Rectal smooth muscle tissue (tissue), 1 donor: Measurements from ENCODE around the gene UBA52.
"Not testable (repeated sequence)": the region's sequence is repeated elsewhere in the genome, so short reads cannot be mapped to it uniquely, and the experiment has no call there.

Experiments
- H3K27ac ChIP-seq: one replicate; pipeline ENCODE4 v1.7.0; 2013; ENCODE audit warnings: low read depth, low read length, inconsistent platforms
- H3K27me3 ChIP-seq: one replicate; pipeline ENCODE4 v1.7.0; 2013; ENCODE audit warnings: low read length; ENCODE audit not compliant: control insufficient read depth, insufficient read depth
- H3K36me3 ChIP-seq: one replicate; pipeline ENCODE4 v1.7.0; 2013; ENCODE audit warnings: low read length; ENCODE audit not compliant: control insufficient read depth, insufficient read depth
- H3K4me1 ChIP-seq: one replicate; pipeline ENCODE4 v1.7.0; 2013; ENCODE audit warnings: low read length; ENCODE audit not compliant: control insufficient read depth, insufficient read depth
- H3K4me3 ChIP-seq: one replicate; pipeline ENCODE4 v1.7.0; 2013; ENCODE audit warnings: low read length
- H3K9ac ChIP-seq: one replicate; pipeline ENCODE4 v1.7.0; 2013; ENCODE audit warnings: low read length

The UBA52 gene

DNA sequence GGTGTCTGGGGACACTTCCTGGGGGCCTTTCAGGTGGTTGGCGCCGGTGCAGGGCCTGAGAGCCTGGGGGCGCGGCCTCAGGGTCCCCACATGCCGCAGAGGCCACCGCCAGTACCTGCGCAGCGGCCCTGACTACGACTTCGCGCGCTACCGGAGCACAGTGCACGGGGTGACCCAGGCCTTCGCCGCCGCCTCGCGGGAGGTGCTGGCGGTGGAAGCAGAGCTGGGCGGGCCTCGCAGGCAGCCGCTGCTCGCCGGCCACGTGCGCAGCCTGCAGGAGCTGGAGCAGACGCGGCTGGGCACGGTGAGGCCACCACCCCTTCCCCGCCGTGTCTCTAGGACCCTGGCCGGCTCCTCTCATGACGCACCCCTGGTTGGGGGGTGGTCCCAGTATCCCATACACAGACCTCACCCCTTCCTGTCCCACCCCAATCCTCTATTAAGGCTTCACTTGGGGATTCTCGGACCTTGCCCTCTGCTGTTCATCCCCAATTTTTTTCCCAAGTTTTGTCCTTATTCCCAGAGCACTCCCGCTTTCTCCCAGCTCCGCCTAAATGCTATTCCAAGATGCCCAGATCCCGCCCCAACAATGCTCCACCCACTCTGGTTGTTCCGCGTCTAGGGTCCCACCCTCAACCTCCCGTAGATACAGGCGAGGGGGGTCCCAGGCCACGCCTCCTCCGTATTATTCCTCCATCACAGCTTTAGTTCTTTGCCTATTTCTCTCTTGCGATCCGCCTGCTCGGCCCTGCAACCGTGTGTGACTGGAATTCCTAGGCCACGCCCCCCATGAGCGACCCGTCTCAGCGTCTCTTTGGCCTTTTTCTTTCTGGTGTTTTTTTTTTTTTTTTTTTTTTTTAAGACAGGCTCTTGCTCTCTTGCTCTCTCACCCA, 18.0 kb downstream of the UBA52 start:
- H3K27me3 ChIP-seq, result no peaks in the 10 kb centered on the region
- H3K27ac ChIP-seq, result peak overlapping the region; percentile 73
- H3K9ac ChIP-seq, result peak overlapping the region; percentile 43

DNA sequence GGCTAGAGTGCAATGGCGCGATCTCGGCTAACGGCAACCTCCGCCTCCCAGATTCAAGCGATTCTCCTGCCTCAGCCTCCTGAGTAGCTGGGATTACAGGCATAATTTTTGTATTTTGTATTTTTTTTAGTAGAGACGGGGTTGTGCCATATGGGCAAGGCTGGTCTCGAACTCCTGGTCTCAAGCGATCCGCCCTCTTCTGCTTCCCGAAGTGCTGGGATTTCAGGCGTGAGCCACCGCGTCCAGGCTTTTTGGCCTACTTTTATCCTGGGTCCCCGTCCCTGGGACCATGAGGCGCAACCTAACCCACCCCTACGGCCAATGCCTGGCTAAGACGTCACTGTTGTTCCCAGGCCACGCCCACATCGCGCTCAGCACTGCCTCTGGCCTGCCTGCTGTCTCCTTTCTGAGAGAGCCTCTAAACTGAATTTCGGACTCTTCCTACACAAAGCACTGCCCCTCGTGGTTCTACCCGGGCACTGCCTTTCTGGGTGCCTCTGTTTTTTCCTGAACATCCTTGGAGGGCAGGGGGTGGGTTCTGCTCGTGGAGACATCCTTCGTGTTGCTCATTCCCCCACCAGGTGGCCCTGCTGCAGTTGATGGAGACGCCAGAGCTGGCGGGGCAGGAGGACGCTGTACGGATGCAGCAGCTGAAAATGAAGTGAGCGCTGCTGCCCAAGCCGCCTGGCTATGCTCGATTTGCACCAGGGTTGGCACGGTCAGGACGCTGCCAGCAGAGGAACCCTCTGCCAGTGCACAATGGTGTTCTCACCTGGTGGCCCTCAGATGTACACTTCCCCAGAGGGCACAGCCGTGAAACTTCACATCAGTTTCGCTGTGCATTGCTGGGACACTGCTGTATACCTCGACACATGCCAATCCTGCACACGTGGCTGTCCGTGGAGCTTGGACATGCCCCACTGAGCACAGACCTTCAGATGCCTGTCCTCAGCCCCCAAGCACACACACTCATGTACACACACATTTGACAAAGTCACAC, 18.9 kb downstream of the UBA52 start:
- no peak overlapping the region for H3K9ac ChIP-seq
- peaks cover 14% of the 10 kb centered on the region for H3K4me1 ChIP-seq
- H3K4me3 ChIP-seq, result no peak overlapping the region

More for the DNA sequence above, 18.0 kb downstream of the UBA52 start:
- Histone ChIP-seq H3K4me3 (peak overlapping the region; percentile 85), H3K4me1 (peaks cover 11% of the 10 kb centered on the region), H3K36me3 (peaks cover 3% of the 10 kb centered on the region)

GRCh38 chr19:18591735-18592385, 20.2 kb downstream of the UBA52 start:
- no peak overlapping the region for H3K4me3 ChIP-seq
- no peak overlapping the region for H3K27ac ChIP-seq
- no peaks in the 10 kb centered on the region for H3K27me3 ChIP-seq
- H3K36me3 ChIP-seq, result peaks cover 3% of the 10 kb centered on the region
- H3K9ac ChIP-seq, result no peak overlapping the region
- H3K4me1 ChIP-seq, result peaks cover 14% of the 10 kb centered on the region

More for the DNA sequence above, 18.9 kb downstream of the UBA52 start:
- no peaks in the 10 kb centered on the region for H3K27me3 ChIP-seq
- H3K27ac ChIP-seq, result no peak overlapping the region
- H3K36me3 ChIP-seq, result peaks cover 3% of the 10 kb centered on the region

GRCh38 chr19:18592732-18593131, 21.1 kb downstream of the UBA52 start:
- H3K27ac ChIP-seq, H3K27me3 ChIP-seq, H3K9ac ChIP-seq, H3K4me3 ChIP-seq, H3K36me3 ChIP-seq: not testable (repeated sequence)
- peaks cover 14% of the 10 kb centered on the region for H3K4me1 ChIP-seq

GRCh38 chr19:18593367-18594095, 21.9 kb downstream of the UBA52 start:
- Histone ChIP-seq H3K27ac (no peak overlapping the region), H3K4me1 (peaks cover 11% of the 10 kb centered on the region), H3K4me3 (no peak overlapping the region), H3K36me3 (peaks cover 3% of the 10 kb centered on the region), H3K27me3 (peaks cover 4% of the 10 kb centered on the region), H3K9ac (no peak overlapping the region)

DNA sequence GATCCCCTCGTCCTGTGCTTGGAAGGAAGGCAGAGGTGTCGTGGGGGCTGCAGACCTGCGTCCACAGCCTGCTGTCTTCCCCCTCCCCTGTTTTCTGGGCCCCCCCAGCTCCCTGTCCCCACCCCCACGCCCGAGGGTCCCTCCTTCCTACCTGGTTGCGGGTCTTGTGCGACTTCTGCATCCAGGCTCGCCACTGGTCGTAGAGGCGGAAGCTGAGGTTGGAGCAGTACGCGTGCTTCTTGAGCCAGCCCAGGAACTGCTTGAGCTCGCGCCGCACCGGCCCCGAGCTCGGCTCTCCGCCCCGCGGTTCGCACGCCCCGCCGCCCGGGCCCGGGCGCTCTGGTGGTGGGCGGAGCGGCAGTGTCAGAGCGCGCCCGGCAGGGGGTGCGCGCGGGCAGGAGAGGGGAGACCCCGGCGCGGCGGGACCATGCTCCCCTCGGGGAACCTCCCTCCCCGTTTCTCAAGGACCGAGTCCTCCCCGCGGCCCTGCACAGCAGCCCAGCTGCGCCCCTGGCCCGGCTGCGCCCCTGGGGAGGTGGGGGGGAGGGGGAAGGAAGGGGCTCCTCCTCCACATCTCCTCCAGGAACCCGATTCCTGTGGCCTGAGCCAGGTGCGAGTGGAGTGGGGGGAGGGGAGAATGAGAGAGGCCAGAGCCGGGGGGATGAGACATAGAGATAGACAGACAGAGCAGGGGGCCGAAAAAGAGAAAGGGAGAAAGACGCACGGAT, 22.6 kb downstream of the UBA52 start:
- Histone ChIP-seq H3K4me1 (peaks cover 11% of the 10 kb centered on the region), H3K36me3 (peaks cover 3% of the 10 kb centered on the region), H3K4me3 (peak overlapping the region; percentile 54), H3K9ac (peak overlapping the region; percentile 49), H3K27me3 (peaks cover 10% of the 10 kb centered on the region), H3K27ac (no peak overlapping the region)

DNA sequence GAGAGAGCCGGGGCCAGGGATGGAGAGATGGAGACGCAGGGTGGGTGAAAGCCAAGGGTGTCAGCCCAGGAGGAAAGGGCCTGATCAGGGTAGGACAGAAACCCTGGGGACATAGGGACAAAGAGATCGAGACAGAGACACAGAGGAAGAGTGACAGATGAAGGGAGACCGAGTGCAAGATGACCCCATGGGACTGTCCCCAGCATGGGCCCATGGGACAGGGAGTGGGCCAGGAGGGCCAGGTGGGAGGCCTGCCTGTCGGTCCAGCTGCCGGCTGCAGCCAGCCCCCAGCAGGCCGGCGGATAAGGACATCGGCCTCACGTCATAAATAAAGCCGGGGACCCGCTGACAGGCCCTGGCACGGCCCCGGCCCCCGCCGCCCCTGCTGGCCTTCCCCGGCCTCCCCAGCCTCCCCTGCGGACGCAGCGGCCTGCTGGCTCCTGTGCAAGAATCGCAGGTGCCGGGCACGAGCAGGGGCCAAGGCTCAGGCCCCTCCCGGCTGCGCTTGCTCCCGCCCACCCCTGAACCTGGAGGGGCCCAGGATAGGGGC, 23.2 kb downstream of the UBA52 start:
- Histone ChIP-seq H3K27ac (no peak overlapping the region), H3K4me3 (peak overlapping the region; percentile 54), H3K9ac (peak overlapping the region; percentile 49), H3K27me3 (peaks cover 17% of the 10 kb centered on the region), H3K4me1 (peaks cover 7% of the 10 kb centered on the region), H3K36me3 (peaks cover 3% of the 10 kb centered on the region)

DNA sequence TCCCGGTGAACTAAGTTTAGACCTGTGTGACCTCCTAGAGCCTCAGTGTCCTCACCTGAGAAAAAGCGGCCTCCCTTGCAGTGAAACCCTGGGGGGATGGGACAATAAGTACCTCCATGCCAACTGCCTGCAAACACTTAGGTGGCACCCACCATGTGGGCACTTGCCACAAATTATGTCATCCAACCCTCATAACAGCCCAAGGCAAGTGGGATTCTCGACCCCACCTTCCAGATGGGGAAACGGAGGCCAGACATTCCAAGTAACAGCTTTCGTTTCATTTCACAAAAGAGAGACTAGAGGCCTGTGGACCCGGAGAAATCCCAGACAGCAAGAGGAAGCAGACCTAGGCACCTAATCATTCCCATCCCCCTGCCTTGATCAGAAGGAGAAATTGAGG, 23.8 kb downstream of the UBA52 start:
- no peak overlapping the region for H3K27ac ChIP-seq
- peaks cover 3% of the 10 kb centered on the region for H3K36me3 ChIP-seq
- H3K4me3 ChIP-seq, result no peak overlapping the region
- peaks cover 19% of the 10 kb centered on the region for H3K27me3 ChIP-seq
- H3K4me1 ChIP-seq, result peaks cover 7% of the 10 kb centered on the region
- H3K9ac ChIP-seq, result peak overlapping the region; percentile 21

- H3K36me3 ChIP-seq, result no peaks in the 10 kb centered on the region
- H3K4me1 ChIP-seq, result peaks cover 7% of the 10 kb centered on the region
- H3K27ac ChIP-seq, result no peak overlapping the region
- peaks cover 19% of the 10 kb centered on the region for H3K27me3 ChIP-seq
- no peak overlapping the region for H3K4me3 ChIP-seq
- H3K9ac ChIP-seq, result no peak overlapping the region
Observed at GRCh38 chr19:18596752-18597157, 25.1 kb downstream of the UBA52 start.

- H3K4me3 ChIP-seq, result no peak overlapping the region
- no peak overlapping the region for H3K9ac ChIP-seq
- no peak overlapping the region for H3K27ac ChIP-seq
- H3K36me3 ChIP-seq, result no peaks in the 10 kb centered on the region
- H3K4me1 ChIP-seq, result peaks cover 7% of the 10 kb centered on the region
- peaks cover 21% of the 10 kb centered on the region for H3K27me3 ChIP-seq
Observed at GRCh38 chr19:18597809-18598660, 26.4 kb downstream of the UBA52 start.
